Muscle layer of colon (tissue), 2 donors: ENCODE data around the gene BICC1.

Experiments
- H3K27ac ChIP-seq: one replicate; pipeline ENCODE4 v1.7.0; 2013; ENCODE audit warnings: low read depth, mild to moderate bottlenecking, low read length, moderate library complexity
- H3K27me3 ChIP-seq, 2 donors: one replicate each; pipeline ENCODE4 v1.7.0; 2013; ENCODE audit warnings: low read length in 2 of 2, mild to moderate bottlenecking in 2 of 2; ENCODE audit not compliant: insufficient read depth in 2 of 2, control insufficient read depth in 1 of 2
- H3K36me3 ChIP-seq: one replicate; pipeline ENCODE4 v1.7.0; 2013; ENCODE audit warnings: mild to moderate bottlenecking, low read length; ENCODE audit not compliant: insufficient read depth
- H3K4me1 ChIP-seq: one replicate; pipeline ENCODE4 v1.7.0; 2013; ENCODE audit warnings: mild to moderate bottlenecking, low read length; ENCODE audit not compliant: insufficient read depth
- H3K4me3 ChIP-seq, 2 donors: one replicate each; pipeline ENCODE4 v1.7.0; 2013; ENCODE audit warnings: low read length in 2 of 2, low read depth in 1 of 2, mild to moderate bottlenecking in 1 of 2, moderate library complexity in 1 of 2
- H3K9ac ChIP-seq: one replicate; pipeline ENCODE4 v1.7.0; 2013; ENCODE audit warnings: low read length
- H3K9me3 ChIP-seq: one replicate; pipeline ENCODE4 v1.7.0; 2013; ENCODE audit warnings: mild to moderate bottlenecking, low read length
- donor health status: abdominal sarcoma.
- donor health status: Adenocarcinoma of cecum.

Gene BICC1

DNA sequence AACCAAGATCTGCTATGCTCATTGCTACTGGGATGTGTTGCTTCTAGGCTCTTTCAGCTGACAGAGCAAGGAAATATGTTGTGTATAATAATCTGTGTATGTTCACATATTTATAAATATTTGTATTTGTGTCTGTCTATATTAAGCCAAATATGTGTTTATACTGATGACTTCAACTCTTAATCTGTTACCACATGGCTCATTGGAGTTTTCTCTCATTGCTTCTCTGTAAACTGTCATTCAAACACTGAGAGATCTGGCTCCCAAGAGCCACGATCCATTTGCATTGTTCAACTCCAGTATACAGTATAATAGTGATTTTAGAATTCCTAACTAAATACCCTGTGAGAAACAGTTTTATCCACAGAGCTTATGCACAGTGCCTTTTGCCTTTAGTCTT, 35.3 kb downstream of the BICC1 start:
- Histone ChIP-seq H3K4me3 (no peak overlapping the region), H3K27me3 (no peaks in the 10 kb centered on the region), H3K27ac (no peak overlapping the region), H3K9ac (no peak overlapping the region), H3K4me1 (peaks cover 3% of the 10 kb centered on the region), H3K36me3 (no peaks in the 10 kb centered on the region), H3K9me3 (no peaks in the 10 kb centered on the region)

DNA sequence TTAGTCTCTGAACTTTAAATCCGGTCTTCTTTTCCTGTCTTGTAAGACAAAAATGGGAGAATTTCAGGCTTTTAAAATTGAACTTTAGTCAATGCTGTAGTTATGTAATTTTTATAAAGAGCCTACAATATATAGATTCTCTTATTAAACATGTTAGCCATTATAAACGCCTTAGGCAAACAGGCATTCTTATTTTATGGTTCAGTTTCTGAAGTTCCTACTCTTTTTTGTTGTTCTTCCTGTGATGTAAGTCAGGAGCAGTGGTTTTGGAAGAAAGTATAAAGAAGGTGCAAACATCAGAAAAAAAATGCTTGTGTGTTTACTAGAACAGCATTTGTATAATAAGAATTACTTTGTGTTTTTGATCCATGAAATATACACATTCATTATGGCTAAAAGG, 41.6 kb downstream of the BICC1 start:
- Histone ChIP-seq H3K9me3 (no peaks in the 10 kb centered on the region), H3K4me3 (no peak overlapping the region), H3K27ac (no peak overlapping the region), H3K27me3 (no peaks in the 10 kb centered on the region), H3K4me1 (no peaks in the 10 kb centered on the region), H3K36me3 (no peaks in the 10 kb centered on the region), H3K9ac (no peak overlapping the region)

DNA sequence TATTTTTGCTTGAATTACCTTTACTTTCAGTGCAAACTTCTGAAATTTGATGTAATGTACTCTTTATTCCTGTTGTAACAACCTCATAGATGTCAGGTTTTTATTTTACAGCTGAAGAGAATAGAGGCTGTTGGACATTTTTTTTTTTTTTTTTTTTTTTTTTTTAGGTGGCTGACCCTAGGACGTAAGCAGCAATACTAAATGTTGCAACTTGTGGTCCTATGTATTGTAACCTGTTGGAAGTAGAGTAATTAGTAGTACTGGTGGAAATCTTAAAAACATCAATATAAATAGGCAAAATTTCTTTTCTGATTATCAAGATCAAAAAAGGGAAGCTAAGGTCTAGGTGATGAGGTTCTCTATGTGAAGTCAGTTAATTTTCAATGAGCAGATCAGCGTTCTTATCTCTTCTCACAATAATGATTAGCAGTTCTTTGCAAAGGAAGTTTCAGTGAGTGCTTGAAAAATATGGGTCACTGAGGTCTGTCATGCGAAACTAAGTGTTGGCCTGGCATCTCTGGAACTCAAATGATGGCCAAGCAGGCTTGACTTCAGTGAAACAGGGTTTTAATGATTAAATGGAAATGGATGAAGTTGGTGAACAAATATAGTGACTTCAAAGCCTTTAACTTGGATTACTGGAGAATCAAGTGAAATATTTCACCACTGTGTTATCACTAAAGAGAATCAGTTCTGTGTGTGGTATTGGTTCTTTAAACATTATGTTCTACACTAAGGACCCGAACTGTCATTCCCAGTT, 42.7 kb downstream of the BICC1 start:
- Histone ChIP-seq H3K4me1 (no peaks in the 10 kb centered on the region), H3K27me3 (no peaks in the 10 kb centered on the region), H3K36me3 (no peaks in the 10 kb centered on the region), H3K9me3 (no peaks in the 10 kb centered on the region), H3K9ac (no peak overlapping the region), H3K4me3 (no peak overlapping the region), H3K27ac (no peak overlapping the region)

DNA sequence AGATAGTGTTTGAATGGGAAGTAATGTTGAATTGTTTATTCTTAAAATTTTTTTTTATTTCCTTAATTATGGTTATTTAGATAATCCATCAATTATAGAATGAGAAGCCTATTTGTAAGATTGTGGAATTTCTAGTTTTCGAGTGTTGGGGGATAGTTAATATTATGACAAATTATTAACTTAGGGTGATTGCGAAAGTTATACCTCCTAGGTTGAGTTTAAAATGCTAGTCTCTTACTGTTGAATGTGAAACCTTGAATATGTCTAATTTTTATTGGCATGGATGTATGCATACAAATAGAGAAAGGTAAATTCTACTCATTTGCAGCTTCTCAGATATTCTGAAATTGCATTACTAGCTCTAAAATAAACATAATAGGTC, 43.2 kb downstream of the BICC1 start:
- Histone ChIP-seq H3K27ac (no peak overlapping the region), H3K4me3 (no peak overlapping the region), H3K36me3 (no peaks in the 10 kb centered on the region), H3K9ac (no peak overlapping the region), H3K27me3 (no peaks in the 10 kb centered on the region), H3K9me3 (no peaks in the 10 kb centered on the region), H3K4me1 (no peaks in the 10 kb centered on the region)

DNA sequence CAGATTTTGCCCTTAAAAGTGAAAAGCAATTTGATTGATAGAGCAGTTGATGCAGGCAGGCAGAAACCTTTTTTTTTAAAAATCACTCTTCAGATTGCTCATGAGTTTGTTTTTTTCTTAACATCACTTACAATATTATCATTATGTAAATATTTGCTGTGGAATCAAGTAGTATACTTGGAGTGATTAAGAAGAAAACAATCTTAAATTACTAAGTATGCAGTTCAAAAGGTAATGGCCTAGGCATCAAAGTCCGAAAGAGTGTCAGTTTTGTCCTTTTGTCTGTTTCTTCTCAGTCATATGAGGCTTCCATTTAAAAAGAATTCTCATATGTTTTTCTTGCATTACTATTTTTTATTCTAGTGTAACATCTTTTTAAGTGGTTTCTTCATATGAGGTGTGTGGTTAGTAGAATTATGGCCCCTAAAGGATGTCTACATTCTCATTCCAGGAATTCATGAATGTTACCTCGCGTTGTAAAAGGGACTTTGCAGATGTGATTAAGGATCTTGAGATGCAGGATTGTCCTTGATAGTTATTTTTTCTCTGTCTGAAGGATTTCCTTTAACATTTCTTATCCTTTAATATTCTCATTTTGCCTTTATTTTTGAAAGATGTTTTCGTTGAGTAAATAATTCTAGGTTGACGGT, 44.0 kb downstream of the BICC1 start:
- Histone ChIP-seq H3K9me3 (peaks cover 4% of the 10 kb centered on the region), H3K27me3 (no peaks in the 10 kb centered on the region), H3K4me1 (no peaks in the 10 kb centered on the region), H3K36me3 (no peaks in the 10 kb centered on the region), H3K4me3 (no peak overlapping the region), H3K9ac (no peak overlapping the region), H3K27ac (no peak overlapping the region)

- peaks cover 5% of the 10 kb centered on the region for H3K9me3 ChIP-seq
These were observed 45.0 kb downstream of the BICC1 start for GRCh38 chr10:58557714-58558113.

DNA sequence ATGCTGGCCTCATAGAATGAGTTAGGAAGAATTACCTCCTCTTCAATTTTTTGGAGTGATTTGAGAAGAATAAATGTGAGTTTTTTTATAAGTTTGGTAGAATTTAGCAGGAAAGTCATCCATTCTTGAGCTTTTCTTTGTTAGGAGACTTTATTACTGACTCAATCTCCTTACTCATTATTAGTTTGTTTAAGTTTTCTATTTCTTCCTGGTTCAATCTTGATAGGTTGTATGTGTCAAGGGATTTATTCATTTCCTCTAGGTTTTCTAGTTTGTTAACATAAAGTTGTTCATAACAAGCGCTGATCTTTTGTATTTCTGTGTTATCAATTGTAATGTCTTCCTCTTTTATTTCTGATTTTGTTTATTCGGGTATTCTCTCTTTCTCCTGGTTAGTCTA, 47.4 kb downstream of the BICC1 start:
- no peak overlapping the region for H3K4me3 ChIP-seq
- H3K9ac ChIP-seq = no peak overlapping the region
- H3K27me3 ChIP-seq = no peaks in the 10 kb centered on the region
- peaks cover 5% of the 10 kb centered on the region for H3K9me3 ChIP-seq
- H3K36me3 ChIP-seq = no peaks in the 10 kb centered on the region
- no peaks in the 10 kb centered on the region for H3K4me1 ChIP-seq
- no peak overlapping the region for H3K27ac ChIP-seq

More at GRCh38 chr10:58557714-58558113, 45.0 kb downstream of the BICC1 start:
- Histone ChIP-seq H3K36me3 (no peaks in the 10 kb centered on the region), H3K27ac (no peak overlapping the region), H3K4me3 (no peak overlapping the region), H3K9ac (no peak overlapping the region), H3K27me3 (no peaks in the 10 kb centered on the region), H3K4me1 (no peaks in the 10 kb centered on the region)

DNA sequence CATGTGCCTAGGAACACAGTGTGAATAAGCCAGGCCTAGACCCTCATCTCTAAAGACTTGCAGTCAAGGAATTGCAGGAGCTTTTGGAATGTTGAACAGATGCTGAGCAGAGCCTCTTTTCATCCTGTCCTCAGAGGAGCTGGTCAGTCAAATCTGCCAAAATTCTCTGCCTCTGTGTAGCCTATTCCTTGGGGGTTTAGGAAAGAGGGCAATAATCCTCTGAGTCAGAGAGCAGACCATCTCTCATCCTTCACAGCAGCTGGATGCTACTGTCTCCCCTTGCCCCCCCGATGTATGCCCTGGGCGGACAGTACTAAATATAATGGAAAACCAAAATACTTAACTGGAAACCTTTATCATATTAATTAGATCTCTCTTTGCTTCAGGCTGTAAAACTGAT, 52.6 kb downstream of the BICC1 start:
- Histone ChIP-seq H3K9ac (no peak overlapping the region), H3K4me3 (no peak overlapping the region), H3K27ac (no peak overlapping the region), H3K4me1 (no peaks in the 10 kb centered on the region), H3K36me3 (no peaks in the 10 kb centered on the region), H3K27me3 (no peaks in the 10 kb centered on the region), H3K9me3 (peaks cover 5% of the 10 kb centered on the region)

DNA sequence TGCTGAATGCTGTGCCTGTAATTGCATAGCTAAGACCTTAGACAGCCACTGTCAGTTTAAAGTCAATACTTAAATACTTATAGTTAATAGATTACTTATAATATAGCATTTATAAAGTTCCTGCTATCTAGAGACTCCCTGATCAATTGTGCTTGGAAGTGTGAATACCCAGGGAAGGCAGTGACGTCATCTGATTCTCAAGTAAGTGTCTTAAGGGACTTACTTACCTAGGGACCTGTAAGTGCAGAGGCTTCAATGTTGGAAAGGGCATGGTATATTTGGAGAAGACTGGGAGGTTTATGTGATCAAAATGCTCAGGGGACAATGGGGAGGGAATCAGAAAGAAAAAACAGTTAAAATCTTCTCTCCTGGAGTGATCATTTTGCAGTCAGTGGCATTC, 55.0 kb downstream of the BICC1 start:
- Histone ChIP-seq H3K9ac (no peak overlapping the region), H3K27me3 (no peaks in the 10 kb centered on the region), H3K4me1 (no peaks in the 10 kb centered on the region), H3K9me3 (no peaks in the 10 kb centered on the region), H3K27ac (no peak overlapping the region), H3K36me3 (no peaks in the 10 kb centered on the region), H3K4me3 (no peak overlapping the region)

GRCh38 chr10:58568428-58568935, 55.8 kb downstream of the BICC1 start:
- no peak overlapping the region for H3K9ac ChIP-seq
- no peaks in the 10 kb centered on the region for H3K4me1 ChIP-seq
- no peaks in the 10 kb centered on the region for H3K36me3 ChIP-seq
- H3K4me3 ChIP-seq = no peak overlapping the region
- no peak overlapping the region for H3K27ac ChIP-seq
- H3K27me3 ChIP-seq = no peaks in the 10 kb centered on the region
- no peaks in the 10 kb centered on the region for H3K9me3 ChIP-seq

GRCh38 chr10:58570307-58570723, 57.6 kb downstream of the BICC1 start:
- Histone ChIP-seq H3K4me1 (peaks cover 8% of the 10 kb centered on the region), H3K27ac (no peak overlapping the region), H3K36me3 (no peaks in the 10 kb centered on the region), H3K27me3 (no peaks in the 10 kb centered on the region), H3K9me3 (no peaks in the 10 kb centered on the region), H3K9ac (no peak overlapping the region), H3K4me3 (no peak overlapping the region)

GRCh38 chr10:58570979-58571378, 58.3 kb downstream of the BICC1 start:
- H3K4me3 ChIP-seq = no peak overlapping the region
- no peaks in the 10 kb centered on the region for H3K27me3 ChIP-seq
- H3K9me3 ChIP-seq = no peaks in the 10 kb centered on the region
- H3K27ac ChIP-seq = no peak overlapping the region
- H3K36me3 ChIP-seq = no peaks in the 10 kb centered on the region
- peaks cover 8% of the 10 kb centered on the region for H3K4me1 ChIP-seq
- no peak overlapping the region for H3K9ac ChIP-seq
